HUES48 (cell line): ENCODE results near the gene DMRTC2.

Source experiments
- H3K27ac ChIP-seq: one replicate; pipeline ENCODE4 v1.7.0; 2013; ENCODE audit warnings: low read depth, low read length, inconsistent platforms
- H3K27me3 ChIP-seq: 2 replicates; pipeline ENCODE4 v1.6.1; 2013; ENCODE audit warnings: mild to moderate bottlenecking, low read length; ENCODE audit not compliant: control insufficient read depth, insufficient read depth
- H3K36me3 ChIP-seq: 2 replicates; pipeline ENCODE4 v1.6.1; 2013; ENCODE audit warnings: low read length; ENCODE audit not compliant: control insufficient read depth, insufficient read depth
- H3K4me1 ChIP-seq: 2 replicates; pipeline ENCODE4 v1.6.1; 2013; ENCODE audit warnings: mild to moderate bottlenecking, low read length; ENCODE audit not compliant: control insufficient read depth, insufficient read depth
- H3K4me3 ChIP-seq: 2 replicates; pipeline ENCODE4 v1.5.1; 2013; ENCODE audit warnings: mild to moderate bottlenecking, low read depth, low read length
- H3K9ac ChIP-seq: 2 replicates; pipeline ENCODE4 v1.6.1; 2013; ENCODE audit warnings: mild to moderate bottlenecking, low read depth, low read length, moderate library complexity
- H3K9me3 ChIP-seq: 2 replicates; pipeline ENCODE4 v1.6.1; 2013; ENCODE audit warnings: low read length; ENCODE audit not compliant: control insufficient read depth, insufficient read depth

Gene DMRTC2

GRCh38 chr19:41811036-41811435 lies 33.8 kb upstream of the DMRTC2 start:
- Histone ChIP-seq H3K9ac (no peak overlapping the region), H3K27ac (no peak overlapping the region), H3K9me3 (no peaks in the 10 kb centered on the region), H3K27me3 (0 out of 2 replicates have a peak, but pooled peaks cover 2% of the 10 kb centered on the region), H3K36me3 (no peaks in the 10 kb centered on the region), H3K4me1 (no peaks in the 10 kb centered on the region), H3K4me3 (no peak overlapping the region)

DNA sequence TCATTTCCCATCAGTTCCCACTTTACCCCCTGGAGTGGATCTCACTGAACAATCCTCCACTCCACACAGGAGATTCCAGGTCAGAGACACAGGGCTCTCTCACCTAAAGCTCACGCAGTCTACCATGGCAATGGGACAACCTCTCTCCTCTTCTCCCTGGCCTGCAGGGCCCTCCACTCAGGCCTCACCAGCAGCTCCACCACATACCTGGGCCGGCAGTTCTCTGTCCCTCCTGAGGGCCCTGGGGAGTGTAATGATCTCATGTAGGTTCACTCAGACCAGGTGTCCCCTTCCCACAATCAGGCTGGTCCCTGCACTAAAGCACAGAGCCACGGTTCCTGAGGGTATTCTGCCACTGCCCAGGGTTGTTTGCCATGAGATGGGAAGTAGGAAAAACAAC lies 32.9 kb upstream of the DMRTC2 start:
- Histone ChIP-seq H3K27me3 (0 out of 2 replicates have a peak, but pooled peaks cover 2% of the 10 kb centered on the region), H3K4me1 (no peaks in the 10 kb centered on the region), H3K9ac (no peak overlapping the region), H3K9me3 (no peaks in the 10 kb centered on the region), H3K36me3 (no peaks in the 10 kb centered on the region), H3K4me3 (no peak overlapping the region), H3K27ac (no peak overlapping the region)

- H3K4me3 ChIP-seq = no peak overlapping the region
- H3K9ac ChIP-seq = no peak overlapping the region
- no peaks in the 10 kb centered on the region for H3K4me1 ChIP-seq
- H3K36me3 ChIP-seq = no peaks in the 10 kb centered on the region
- 0 out of 2 replicates have a peak, but pooled peaks cover 2% of the 10 kb centered on the region for H3K27me3 ChIP-seq
- no peaks in the 10 kb centered on the region for H3K9me3 ChIP-seq
- H3K27ac ChIP-seq = no peak overlapping the region
Observed at GRCh38 chr19:41813911-41814310, 30.9 kb upstream of the DMRTC2 start.

DNA sequence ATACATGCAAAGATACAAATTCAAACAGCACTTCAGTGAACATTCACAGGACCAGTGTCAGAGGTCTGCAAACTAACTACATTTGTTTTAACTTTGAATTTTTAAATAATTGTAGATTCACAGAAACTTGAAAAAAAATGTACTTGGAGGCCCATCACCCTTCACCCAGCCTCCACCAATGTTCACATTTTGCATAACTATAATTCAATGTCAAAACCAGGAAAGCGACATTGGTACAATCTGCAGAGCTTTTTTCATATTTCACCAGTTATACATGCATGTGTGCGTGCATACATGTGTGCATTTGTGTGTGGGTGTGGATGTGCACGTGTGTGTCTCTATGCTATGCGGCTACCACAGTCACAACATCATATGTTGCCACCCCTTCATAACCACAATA lies 29.5 kb upstream of the DMRTC2 start:
- Histone ChIP-seq H3K36me3 (no peaks in the 10 kb centered on the region), H3K9me3 (no peaks in the 10 kb centered on the region), H3K4me1 (no peaks in the 10 kb centered on the region), H3K27me3 (0 out of 2 replicates have a peak, but pooled peaks cover 2% of the 10 kb centered on the region), H3K4me3 (no peak overlapping the region), H3K27ac (no peak overlapping the region), H3K9ac (no peak overlapping the region)

GRCh38 chr19:41816761-41817160 lies 28.1 kb upstream of the DMRTC2 start:
- Histone ChIP-seq H3K36me3 (no peaks in the 10 kb centered on the region), H3K27me3 (0 out of 2 replicates have a peak, but pooled peaks cover 2% of the 10 kb centered on the region), H3K9me3 (no peaks in the 10 kb centered on the region), H3K27ac (no peak overlapping the region), H3K4me1 (no peaks in the 10 kb centered on the region), H3K4me3 (no peak overlapping the region), H3K9ac (no peak overlapping the region)

- no peak overlapping the region for H3K9ac ChIP-seq
- no peaks in the 10 kb centered on the region for H3K4me1 ChIP-seq
- H3K36me3 ChIP-seq = no peaks in the 10 kb centered on the region
- H3K9me3 ChIP-seq = no peaks in the 10 kb centered on the region
- no peaks in the 10 kb centered on the region for H3K27me3 ChIP-seq
- no peak overlapping the region for H3K27ac ChIP-seq
- H3K4me3 ChIP-seq = no peak overlapping the region
Observed at GRCh38 chr19:41821003-41821735, 23.7 kb upstream of the DMRTC2 start.

DNA sequence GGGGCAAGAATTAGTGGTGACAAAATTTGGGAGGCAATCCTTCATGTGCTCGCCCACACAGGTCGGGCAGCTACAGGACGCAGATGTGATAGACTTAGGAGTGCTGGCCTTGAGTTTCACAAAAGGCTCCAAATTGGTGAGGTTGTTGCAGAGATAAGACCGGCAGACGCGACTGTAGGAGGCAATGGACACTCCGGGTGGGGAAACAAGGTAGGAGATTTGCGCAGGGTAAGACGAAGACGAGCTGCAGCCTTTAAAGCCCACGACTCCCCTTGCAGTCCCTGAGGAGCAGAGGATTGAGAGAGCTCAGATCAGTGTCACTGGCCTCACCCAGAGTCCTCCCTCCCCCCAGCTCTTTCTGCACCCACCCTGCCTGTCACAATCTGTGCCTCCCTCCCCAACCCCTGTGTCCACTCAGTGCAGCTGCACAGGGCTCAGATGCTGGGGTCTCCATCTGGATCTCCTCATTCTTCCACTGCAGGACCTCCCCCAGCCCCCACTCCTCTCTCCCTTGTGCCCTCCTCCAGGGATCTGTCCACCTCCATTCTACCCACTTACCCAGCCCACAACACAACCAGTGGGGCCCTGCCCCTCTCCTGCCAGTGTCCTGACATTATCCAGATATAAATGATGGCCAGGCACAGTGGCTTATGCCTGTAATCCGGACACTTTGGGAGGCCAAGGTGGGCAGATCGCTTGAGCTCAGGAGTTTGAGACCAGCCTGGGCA lies 6.7 kb upstream of the DMRTC2 start:
- Histone ChIP-seq H3K9me3 (no peaks in the 10 kb centered on the region), H3K27me3 (no peaks in the 10 kb centered on the region; the same call in 1 of the 2 replicates)

DNA sequence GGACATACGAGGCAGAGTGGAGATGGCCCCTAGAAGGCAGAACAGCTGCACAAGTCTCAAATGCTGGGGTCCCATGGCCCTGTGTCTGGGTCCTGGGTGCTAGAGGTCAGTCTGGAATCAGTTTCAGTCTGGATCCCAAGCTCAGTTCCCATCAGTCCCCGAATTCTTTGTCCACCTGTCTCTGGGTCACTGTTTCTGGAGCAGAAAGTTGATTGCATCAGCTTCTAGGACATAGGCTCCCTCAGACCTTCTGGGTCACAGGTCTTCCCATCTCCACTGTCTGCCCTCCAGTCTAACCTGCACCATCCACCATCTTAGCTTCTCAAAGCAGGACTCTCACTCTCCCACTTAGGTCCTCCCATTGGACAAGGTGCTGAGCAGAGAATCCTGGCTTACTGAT lies 5.6 kb upstream of the DMRTC2 start:
- Histone ChIP-seq H3K4me3 (no peak overlapping the region), H3K4me1 (no peaks in the 10 kb centered on the region)

More for the DNA sequence above, 6.7 kb upstream of the DMRTC2 start:
- H3K9ac ChIP-seq = no peak overlapping the region
- no peaks in the 10 kb centered on the region for H3K36me3 ChIP-seq
- H3K27ac ChIP-seq = no peak overlapping the region
- H3K4me3 ChIP-seq = no peak overlapping the region
- no peaks in the 10 kb centered on the region for H3K4me1 ChIP-seq

GRCh38 chr19:41843371-41843770 lies 1.5 kb upstream of the DMRTC2 start:
- no peaks in the 10 kb centered on the region for H3K36me3 ChIP-seq
- no peaks in the 10 kb centered on the region for H3K9me3 ChIP-seq
- no peaks in the 10 kb centered on the region for H3K4me1 ChIP-seq
- no peak overlapping the region for H3K4me3 ChIP-seq
- H3K9ac ChIP-seq = no peak overlapping the region
- H3K27me3 ChIP-seq = no peaks in the 10 kb centered on the region
- H3K27ac ChIP-seq = no peak overlapping the region

More for the DNA sequence above, 5.6 kb upstream of the DMRTC2 start:
- no peaks in the 10 kb centered on the region for H3K36me3 ChIP-seq
- no peak overlapping the region for H3K9ac ChIP-seq
- H3K27me3 ChIP-seq = no peaks in the 10 kb centered on the region; the same call in 1 of the 2 replicates
- no peak overlapping the region for H3K27ac ChIP-seq
- no peaks in the 10 kb centered on the region for H3K9me3 ChIP-seq

DNA sequence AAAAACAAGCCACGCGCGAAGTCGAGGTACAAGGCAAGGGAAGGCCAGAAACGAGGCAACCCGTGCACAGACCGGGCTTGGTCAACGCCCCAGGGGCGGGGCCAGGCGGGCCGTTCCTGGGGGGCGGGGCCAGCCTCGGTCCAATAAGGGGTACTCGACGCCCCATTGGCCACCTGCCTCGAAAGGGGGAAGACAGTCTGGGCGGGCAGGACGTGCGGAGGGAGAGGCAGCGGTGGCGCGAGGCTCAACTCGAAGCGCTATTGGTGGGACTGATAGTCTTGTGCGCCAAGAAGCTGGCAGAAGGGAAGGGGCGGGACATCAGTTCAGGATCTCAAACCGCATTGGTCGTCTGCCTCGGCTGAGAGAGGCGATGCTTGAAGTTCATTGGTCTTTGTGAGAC lies 241 bp upstream of the DMRTC2 start, which contains the start of gene LYPD4:
LYPD4 (minus strand) TSS at position 83 of the 400 bp plus-strand sequence. CDS start 5,398 bp downstream, outside the sequence.
- Histone ChIP-seq H3K27ac (no peak within 1 kb of the TSS), H3K4me1 (no peaks in the 10 kb centered on the region), H3K9ac (no peak within 1 kb of the TSS), H3K27me3 (no peaks in the 10 kb centered on the region), H3K36me3 (no peaks in the 10 kb centered on the region), H3K9me3 (no peaks in the 10 kb centered on the region), H3K4me3 (no peak within 1 kb of the TSS)

- no peak overlapping the region for H3K27ac ChIP-seq
- H3K9me3 ChIP-seq = no peaks in the 10 kb centered on the region
- no peak overlapping the region for H3K4me3 ChIP-seq
- no peaks in the 10 kb centered on the region for H3K4me1 ChIP-seq
- no peaks in the 10 kb centered on the region for H3K27me3 ChIP-seq
- no peak overlapping the region for H3K9ac ChIP-seq
- H3K36me3 ChIP-seq = no peaks in the 10 kb centered on the region
Observed at GRCh38 chr19:41845051-41845590, 279 bp downstream of the DMRTC2 start.
